Neuron (in vitro differentiated cells): ENCODE measurements around the gene IDS.

Source experiments
- H2AFZ ChIP-seq: one replicate; pipeline ENCODE4 v1.6.1; 2013; ENCODE audit warnings: low read depth, mild to moderate bottlenecking, inconsistent platforms, low read length, moderate library complexity
- H3K27me3 ChIP-seq: one replicate; pipeline ENCODE4 v1.6.1; 2013; ENCODE audit warnings: low read length; ENCODE audit not compliant: insufficient read depth
- H3K36me3 ChIP-seq: one replicate; pipeline ENCODE4 v1.6.1; 2013; ENCODE audit warnings: low read length; ENCODE audit not compliant: insufficient read depth
- H3K4me1 ChIP-seq: one replicate; pipeline ENCODE4 v1.6.1; 2013; ENCODE audit warnings: low read length; ENCODE audit not compliant: insufficient read depth
- H3K4me3 ChIP-seq: 2 replicates; pipeline ENCODE4 v1.5.1; 2013; ENCODE audit warnings: mild to moderate bottlenecking, low read length, moderate library complexity
- H3K9me3 ChIP-seq: one replicate; pipeline ENCODE4 v1.6.1; 2013; ENCODE audit warnings: low read length

IDS gene

DNA sequence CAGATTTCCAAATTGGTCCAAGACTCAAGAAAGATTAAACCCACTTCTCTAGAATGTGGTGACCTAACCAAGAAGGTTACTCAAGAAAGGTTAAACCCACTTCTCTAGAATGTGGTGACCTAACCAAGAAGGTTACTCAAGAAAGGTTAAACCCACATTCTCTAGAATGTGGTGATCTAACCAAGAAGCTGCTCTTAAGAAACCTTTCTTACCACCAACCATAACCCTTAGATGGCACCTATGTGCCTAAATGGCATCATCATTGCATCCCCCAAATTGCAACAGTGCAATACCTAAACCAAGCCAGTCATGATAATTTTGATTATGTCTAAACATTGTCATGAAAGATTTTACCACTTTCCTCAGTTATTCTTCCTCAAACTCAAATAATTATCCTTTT, 49.2 kb downstream of the IDS start:
- Histone ChIP-seq H3K4me1 (no peaks in the 10 kb centered on the region), H2AFZ (no peak overlapping the region), H3K36me3 (no peaks in the 10 kb centered on the region)

GRCh38 chrX:149453906-149454822, 50.9 kb downstream of the IDS start:
- no peaks in the 10 kb centered on the region for H3K27me3 ChIP-seq
- H3K4me3 ChIP-seq: no peak overlapping the region
- H2AFZ ChIP-seq: no peak overlapping the region
- no peaks in the 10 kb centered on the region for H3K4me1 ChIP-seq
- no peaks in the 10 kb centered on the region for H3K36me3 ChIP-seq
- H3K9me3 ChIP-seq: no peaks in the 10 kb centered on the region

More for the DNA sequence above, 49.2 kb downstream of the IDS start:
- Histone ChIP-seq H3K9me3 (no peaks in the 10 kb centered on the region), H3K27me3 (peaks cover under 1% of the 10 kb centered on the region), H3K4me3 (no peak overlapping the region)

DNA sequence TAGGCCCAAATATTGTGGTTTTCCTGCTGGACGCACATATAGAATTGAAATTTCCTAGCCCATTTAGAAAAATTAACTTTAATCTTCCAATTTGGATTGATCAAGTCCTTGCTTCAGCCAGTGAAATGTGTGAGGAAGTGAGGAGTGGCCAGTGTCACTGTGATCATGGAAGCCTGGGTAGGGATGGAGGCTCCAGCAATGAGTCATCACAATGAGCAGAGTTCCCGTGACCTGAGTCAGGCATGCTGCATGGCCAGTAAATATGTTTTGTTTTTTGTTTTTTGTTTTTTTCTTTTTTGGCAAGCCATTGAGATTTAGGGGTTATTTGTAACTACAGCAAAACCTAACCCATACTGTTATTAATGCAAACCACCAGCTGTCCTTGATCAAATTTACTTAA, 52.1 kb downstream of the IDS start:
- Histone ChIP-seq H2AFZ (no peak overlapping the region), H3K27me3 (no peaks in the 10 kb centered on the region), H3K4me1 (no peaks in the 10 kb centered on the region), H3K9me3 (no peaks in the 10 kb centered on the region), H3K36me3 (no peaks in the 10 kb centered on the region), H3K4me3 (no peak overlapping the region)

- no peaks in the 10 kb centered on the region for H3K4me1 ChIP-seq
- H3K4me3 ChIP-seq: no peak overlapping the region
These were observed 71.7 kb downstream of the IDS start for GRCh38 chrX:149433451-149433850.

GRCh38 chrX:149433051-149433450, 72.1 kb downstream of the IDS start:
- H3K9me3 ChIP-seq: no peaks in the 10 kb centered on the region
- no peaks in the 10 kb centered on the region for H3K36me3 ChIP-seq

More at GRCh38 chrX:149433451-149433850, 71.7 kb downstream of the IDS start:
- no peaks in the 10 kb centered on the region for H3K36me3 ChIP-seq
- H2AFZ ChIP-seq: no peak overlapping the region
- no peaks in the 10 kb centered on the region for H3K27me3 ChIP-seq
- no peaks in the 10 kb centered on the region for H3K9me3 ChIP-seq

More at GRCh38 chrX:149433051-149433450, 72.1 kb downstream of the IDS start:
- Histone ChIP-seq H3K4me1 (no peaks in the 10 kb centered on the region), H3K4me3 (no peak overlapping the region), H2AFZ (no peak overlapping the region), H3K27me3 (no peaks in the 10 kb centered on the region)
